OCI-LY7 (cell line): ENCODE measurements around the gene PTDSS2. TPM values are rescaled to one million over a fixed set of nuclear protein-coding genes. Genes with fewer than 3 reads are reported as not detected.

ENCODE experiments used
- BruUV-seq: library from RNA; stranded (reverse); fragments of 400-500 nt; replicated peaks from 2 replicates; lab custom pipeline; 2021; lab: Mats Ljungman, UMichigan
- CTCF ChIA-PET: fragments of 300-600 bp; sonication (Branson Sonifier 250); formaldehyde crosslinking; loops from one replicate; lab custom pipeline; 2022; ENCODE audit warnings: antibody characterized with exemption; ENCODE audit not compliant: unreplicated experiment; lab: Charles Lee
- POLR2A ChIA-PET: fragments of 300-600 bp; sonication (Branson Sonifier 250); formaldehyde crosslinking; loops from one replicate; lab custom pipeline; 2022; ENCODE audit warnings: antibody characterized with exemption; lab: Charles Lee
- DNase-seq: peaks from one replicate; pipeline ENCODE4 v3.0.0-alpha.2; 2015; ENCODE audit warnings: low spot score
- H2AFZ ChIP-seq: fragments of 200-600 bp; sonication (generic), shearing (Covaris generic); 2 replicates; pipeline ENCODE4 v1.6.1; 2014; ENCODE audit warnings: mild to moderate bottlenecking, antibody characterized with exemption, low read length, moderate library complexity
- H3K27ac ChIP-seq: fragments of 200-600 bp; sonication (generic); 2 replicates; pipeline ENCODE4 v1.5.1; 2014; ENCODE audit warnings: mixed run types, low read depth, mild to moderate bottlenecking, moderate library complexity, low read length, inconsistent platforms; ENCODE audit not compliant: poor library complexity, severe bottlenecking
- H3K36me3 ChIP-seq: fragments of 200-600 bp; sonication (generic); 2 replicates; pipeline ENCODE4 v1.6.1; 2014; ENCODE audit warnings: mild to moderate bottlenecking, antibody characterized with exemption, low read length, moderate library complexity, mixed read lengths; ENCODE audit not compliant: insufficient read depth
- H3K4me1 ChIP-seq: fragments of 200-600 bp; sonication (generic); 2 replicates; pipeline ENCODE4 v1.5.1; 2014; ENCODE audit warnings: mild to moderate bottlenecking, low read length; ENCODE audit not compliant: insufficient read depth, poor library complexity, severe bottlenecking
- H3K4me2 ChIP-seq: fragments of 200-600 bp; sonication (generic); 2 replicates; pipeline ENCODE4 v1.6.1; 2014; ENCODE audit warnings: mild to moderate bottlenecking, low read length
- H3K4me3 ChIP-seq: fragments of 200-600 bp; sonication (generic); 2 replicates; pipeline ENCODE4 v1.5.1; 2014; ENCODE audit warnings: mild to moderate bottlenecking, low read depth, low read length; ENCODE audit not compliant: poor library complexity, severe bottlenecking
- H3K79me2 ChIP-seq: fragments of 200-600 bp; sonication (generic); 2 replicates; pipeline ENCODE4 v1.6.1; 2016; ENCODE audit warnings: low read depth, mild to moderate bottlenecking, low read length, moderate library complexity, mixed read lengths; ENCODE audit not compliant: insufficient read depth
- H3K9me2 ChIP-seq: fragments of 200-600 bp; sonication (generic); 2 replicates; pipeline ENCODE4 v1.6.1; 2016; ENCODE audit warnings: mild to moderate bottlenecking, low read length, mixed read lengths; ENCODE audit not compliant: insufficient read depth
- H3K9me3 ChIP-seq: fragments of 200-600 bp; sonication (generic); 2 replicates; pipeline ENCODE4 v1.6.1; 2014; ENCODE audit warnings: mild to moderate bottlenecking, mixed run types, low read length, mixed read lengths
- H4K20me1 ChIP-seq: fragments of 200-600 bp; sonication (generic); 2 replicates; pipeline ENCODE4 v1.6.1; 2014; ENCODE audit warnings: mild to moderate bottlenecking, antibody characterized with exemption, low read length, moderate library complexity, mixed read lengths; ENCODE audit not compliant: insufficient read depth
- CTCF ChIP-seq: fragments of 200-600 bp; sonication (generic); conservative IDR thresholded peaks from 2 replicates; pipeline ENCODE4 v1.5.1; 2014; ENCODE audit warnings: mild to moderate bottlenecking, antibody characterized with exemption, low read length, moderate library complexity, mixed read lengths
- EZH2phosphoT487 ChIP-seq: fragments of 200-600 bp; sonication (generic); IDR thresholded peaks from 2 replicates; pipeline ENCODE4 v1.6.1; 2018; ENCODE audit warnings: low read depth, borderline replicate concordance, mild to moderate bottlenecking, mixed run types, antibody characterized with exemption, low read length, moderate library complexity, mixed read lengths
- intact Hi-C: fragments of 100-400 bp; cut with micrococcal nuclease; formaldehyde crosslinking; loops from one replicate; pipeline ENCODE4 v1.10.0; 2022; ENCODE audit not compliant: unreplicated experiment
- total RNA-seq, 2 experiments: library from RNA; depleted of rRNA in 1 of 2; stranded (reverse); fragments of >200 nt in 1 of 2; shearing (Covaris generic) in 1 of 2; gene quantifications; 2 replicates each; pipeline ENCODE4 v1.2.3, GENCODE V29; 2014 to 2022

The PTDSS2 gene
- total RNA-seq, 2 experiments from 2014 or later, result 27.8 to 32.7 TPM

GRCh38 chr11:425301-425700, 24.8 kb upstream of the PTDSS2 start:
- H3K36me3 ChIP-seq, result no peaks in the 10 kb centered on the region
- ChIA-PET CTCF (no interaction called here), POLR2A (no interaction called here)
- H3K27ac ChIP-seq, result no peak overlapping the region
- intact Hi-C loops, result no loop called here
- H3K9me3 ChIP-seq, result no peaks in the 10 kb centered on the region
- no peak for DNase-seq
- no peak overlapping the region for H3K4me2 ChIP-seq
- TF ChIP-seq EZH2phosphoT487 (no peak), CTCF (no peak)
- H4K20me1 ChIP-seq, result no peaks in the 10 kb centered on the region
- BruUV-seq, result no TSS peak
- H3K4me3 ChIP-seq, result no peak overlapping the region
- H3K79me2 ChIP-seq, result no peaks in the 10 kb centered on the region
- H2AFZ ChIP-seq, result no peak overlapping the region
- H3K9me2 ChIP-seq, result no peaks in the 10 kb centered on the region
- no peaks in the 10 kb centered on the region for H3K4me1 ChIP-seq

- H3K79me2 ChIP-seq, result no peaks in the 10 kb centered on the region
- no peaks in the 10 kb centered on the region for H4K20me1 ChIP-seq
- H3K4me2 ChIP-seq, result no peak overlapping the region
- no peak overlapping the region for H2AFZ ChIP-seq
- BruUV-seq, result no TSS peak
- no peak for DNase-seq
- TF ChIP-seq CTCF, result no peak
- no peak for TF ChIP-seq EZH2phosphoT487
- no peaks in the 10 kb centered on the region for H3K9me3 ChIP-seq
- H3K27ac ChIP-seq, result no peak overlapping the region
- H3K4me3 ChIP-seq, result no peak overlapping the region
- no peaks in the 10 kb centered on the region for H3K36me3 ChIP-seq
- POLR2A ChIA-PET, result interaction anchor here (1.5 kb wide), 1 partner anchor 13 kb away, joined by 3 read pairs; no protein-coding TSS in a partner anchor
- CTCF ChIA-PET, result interaction anchor here (0.6 kb wide), 1 partner anchor 12 kb away, joined by 3 read pairs; the partner anchor contains the start of gene SIGIRR
- H3K4me1 ChIP-seq, result no peaks in the 10 kb centered on the region
- intact Hi-C loops, result no loop called here
- H3K9me2 ChIP-seq, result no peaks in the 10 kb centered on the region
These were observed 23.2 kb upstream of the PTDSS2 start for GRCh38 chr11:426851-427250.

- Histone ChIP-seq H3K9me2 (no peaks in the 10 kb centered on the region), H3K27ac (no peak overlapping the region), H3K79me2 (no peaks in the 10 kb centered on the region), H3K36me3 (no peaks in the 10 kb centered on the region), H3K9me3 (no peaks in the 10 kb centered on the region), H3K4me1 (no peaks in the 10 kb centered on the region), H3K4me2 (no peak overlapping the region), H2AFZ (no peak overlapping the region), H3K4me3 (no peak overlapping the region), H4K20me1 (no peaks in the 10 kb centered on the region)
- ChIA-PET POLR2A (interaction anchor here (1.5 kb wide), 1 partner anchor 12 kb away, joined by 3 read pairs; no protein-coding TSS in a partner anchor), CTCF (no interaction called here)
- no TSS peak for BruUV-seq
- intact Hi-C loops, result no loop called here
- DNase-seq, result no peak
- TF ChIP-seq CTCF, result no peak
- TF ChIP-seq EZH2phosphoT487, result no peak
These were observed 21.8 kb upstream of the PTDSS2 start for GRCh38 chr11:428295-428694.
